ENCODE data around the gene TNFAIP3.
"Not testable (repeated sequence)": the region's sequence is repeated elsewhere in the genome, so short reads cannot be mapped to it uniquely, and the experiment has no call there.

Gene TNFAIP3

DNA sequence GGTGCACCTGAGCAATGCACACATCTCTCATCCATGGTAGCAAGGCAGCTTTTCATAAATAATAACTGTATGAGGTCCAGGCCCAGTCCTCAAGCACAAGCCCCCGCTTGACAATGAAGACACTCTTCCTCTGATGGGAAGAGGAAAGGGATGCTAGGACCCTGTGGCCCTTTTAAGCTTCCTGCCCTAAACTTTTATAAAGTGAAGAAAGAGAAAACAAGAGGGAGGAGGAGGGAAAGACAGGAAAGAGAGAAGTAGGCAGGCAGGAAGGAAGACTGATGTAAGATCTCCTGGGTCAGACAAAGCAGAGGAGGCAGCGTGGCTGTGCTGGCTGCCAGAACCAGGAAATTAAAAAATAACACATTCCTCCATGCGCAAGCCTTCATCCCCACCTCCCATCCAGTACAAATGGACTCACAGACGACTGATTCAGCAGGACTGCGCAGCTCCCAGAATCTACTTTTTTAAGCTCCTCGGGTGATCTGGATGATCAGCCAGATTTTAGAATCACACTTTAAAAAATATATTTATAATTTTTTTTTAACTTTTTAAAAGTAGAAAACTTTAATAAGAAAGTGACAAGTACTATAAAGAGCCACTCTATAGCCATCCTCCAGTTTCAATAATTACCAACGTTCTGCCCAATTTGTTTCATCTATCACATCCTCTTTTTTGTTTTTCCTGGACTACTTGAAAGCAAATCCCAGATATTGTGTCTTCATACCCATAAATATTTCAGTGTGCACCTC, 16.5 kb downstream of the TNFAIP3 start:
- Histone ChIP-seq H3K27me3 (ENCODE audit: control insufficient read depth in 1 of 2, insufficient read depth in 2 of 2, low read length in 2 of 2) (no peaks in the 10 kb centered on the region), H3K4me3 (ENCODE audit: low read depth in 1 of 2, low read length in 2 of 2) (no peak overlapping the region), H3K36me3 (ENCODE audit: control insufficient read depth in 1 of 2, insufficient read depth in 2 of 2, low read length in 2 of 2) (peaks cover 40 to 47% of the 10 kb centered on the region in 2 donors), H3K4me1 (ENCODE audit: control insufficient read depth in 1 of 2, insufficient read depth in 2 of 2, low read length in 2 of 2) (no peaks in the 10 kb centered on the region), H3K9me3 (ENCODE audit: control insufficient read depth in 1 of 2, low read length in 2 of 2) (no peaks in the 10 kb centered on the region), H3K27ac (ENCODE audit: low read depth, low read length) (no peak overlapping the region), H3K9ac (ENCODE audit: low read depth in 1 of 2, low read length in 2 of 2) (no peak overlapping the region)

DNA sequence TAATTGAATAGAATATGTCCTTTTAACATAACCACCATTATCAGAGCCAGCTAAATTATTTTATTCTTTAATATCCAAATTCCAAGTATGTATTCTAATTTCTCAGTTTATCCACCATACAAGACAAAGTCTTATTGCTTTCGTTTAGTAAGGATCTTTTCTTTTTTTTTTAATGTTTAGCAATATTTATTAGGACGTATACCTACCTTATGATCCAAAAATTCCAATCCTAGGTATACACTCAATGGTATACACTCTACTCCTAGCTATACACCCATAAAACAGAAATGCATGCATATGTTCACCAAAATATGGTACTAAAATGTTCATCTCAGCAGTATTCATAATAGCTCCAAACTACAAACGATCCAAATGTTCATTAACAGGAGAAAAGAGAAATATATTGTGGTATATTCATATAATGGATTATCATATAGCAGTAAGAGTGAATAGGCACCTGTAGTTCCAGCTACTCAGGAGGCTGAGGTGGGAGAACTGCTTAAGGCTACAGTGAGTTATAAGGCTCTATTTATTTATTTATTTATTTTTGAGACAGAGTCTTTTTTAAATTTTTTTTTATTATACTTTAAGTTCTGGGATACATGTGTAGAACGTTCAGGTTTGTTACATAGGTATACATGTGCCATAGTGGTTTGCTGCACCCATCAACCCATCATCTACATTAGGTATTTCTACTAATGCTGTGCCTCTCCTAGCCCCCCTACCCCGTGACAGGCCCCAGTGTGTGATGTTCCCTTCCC, 17.3 kb downstream of the TNFAIP3 start:
- Histone ChIP-seq H3K27me3 (ENCODE audit: control insufficient read depth in 1 of 2, insufficient read depth in 2 of 2, low read length in 2 of 2) (no peaks in the 10 kb centered on the region), H3K27ac (ENCODE audit: low read depth, low read length) (no peak overlapping the region)

DNA sequence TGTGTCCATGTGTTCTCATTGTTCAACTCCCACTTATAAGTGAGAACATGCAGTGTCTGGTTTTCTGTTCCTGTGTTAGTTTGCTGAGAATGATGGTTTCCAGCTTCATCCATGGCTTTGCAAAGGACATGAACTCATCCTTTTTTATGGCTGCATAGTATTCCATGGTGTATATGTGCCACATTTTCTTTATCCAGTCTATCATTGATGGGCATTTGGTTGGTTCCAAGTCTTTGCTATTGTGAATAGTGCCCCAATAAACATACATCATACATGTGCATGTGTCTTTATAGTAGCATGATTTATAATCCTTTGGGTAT, 17.8 kb downstream of the TNFAIP3 start:
- not testable (repeated sequence) for H3K27me3 ChIP-seq (ENCODE audit: control insufficient read depth in 1 of 2, insufficient read depth in 2 of 2, low read length in 2 of 2); H3K4me3 ChIP-seq (ENCODE audit: low read depth in 1 of 2, low read length in 2 of 2); H3K9ac ChIP-seq (ENCODE audit: low read depth in 1 of 2, low read length in 2 of 2); H3K27ac ChIP-seq (ENCODE audit: low read depth, low read length); H3K4me1 ChIP-seq (ENCODE audit: control insufficient read depth in 1 of 2, insufficient read depth in 2 of 2, low read length in 2 of 2); H3K9me3 ChIP-seq (ENCODE audit: control insufficient read depth in 1 of 2, low read length in 2 of 2)
- peaks cover 28 to 34% of the 10 kb centered on the region in 2 donors for H3K36me3 ChIP-seq (ENCODE audit: control insufficient read depth in 1 of 2, insufficient read depth in 2 of 2, low read length in 2 of 2)

More for the DNA sequence above, 17.3 kb downstream of the TNFAIP3 start:
- Histone ChIP-seq H3K9me3 (ENCODE audit: control insufficient read depth in 1 of 2, low read length in 2 of 2) (no peaks in the 10 kb centered on the region), H3K4me1 (ENCODE audit: control insufficient read depth in 1 of 2, insufficient read depth in 2 of 2, low read length in 2 of 2) (no peaks in the 10 kb centered on the region), H3K4me3 (ENCODE audit: low read depth in 1 of 2, low read length in 2 of 2) (no peak overlapping the region), H3K9ac (ENCODE audit: low read depth in 1 of 2, low read length in 2 of 2) (no peak overlapping the region), H3K36me3 (ENCODE audit: control insufficient read depth in 1 of 2, insufficient read depth in 2 of 2, low read length in 2 of 2) (peaks cover 33 to 39% of the 10 kb centered on the region in 2 donors)

DNA sequence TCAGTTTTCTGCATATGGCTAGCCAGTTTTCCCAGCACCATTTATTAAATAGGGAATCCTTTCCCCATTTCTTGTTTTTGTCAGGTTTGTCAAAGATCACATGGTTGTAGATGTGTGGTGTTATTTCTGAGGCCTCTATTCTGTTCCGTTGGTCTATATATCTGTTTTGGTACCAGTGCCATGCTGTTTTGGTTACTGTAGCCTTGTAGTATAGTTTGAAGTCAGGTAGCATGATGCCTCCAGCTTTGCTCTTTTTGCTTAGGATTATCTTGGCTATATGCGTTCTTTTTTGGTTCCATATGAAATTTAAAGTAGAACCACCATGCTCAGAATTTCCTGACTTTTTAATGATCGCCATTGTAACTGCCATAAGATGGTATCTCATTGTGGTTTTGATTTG, 19.2 kb downstream of the TNFAIP3 start:
- H3K4me3 ChIP-seq (ENCODE audit: low read depth in 1 of 2, low read length in 2 of 2); H3K27me3 ChIP-seq (ENCODE audit: control insufficient read depth in 1 of 2, insufficient read depth in 2 of 2, low read length in 2 of 2); H3K27ac ChIP-seq (ENCODE audit: low read depth, low read length); H3K4me1 ChIP-seq (ENCODE audit: control insufficient read depth in 1 of 2, insufficient read depth in 2 of 2, low read length in 2 of 2); H3K9me3 ChIP-seq (ENCODE audit: control insufficient read depth in 1 of 2, low read length in 2 of 2); H3K9ac ChIP-seq (ENCODE audit: low read depth in 1 of 2, low read length in 2 of 2): not testable (repeated sequence)
- peaks cover 14 to 20% of the 10 kb centered on the region in 2 donors for H3K36me3 ChIP-seq (ENCODE audit: control insufficient read depth in 1 of 2, insufficient read depth in 2 of 2, low read length in 2 of 2)

DNA sequence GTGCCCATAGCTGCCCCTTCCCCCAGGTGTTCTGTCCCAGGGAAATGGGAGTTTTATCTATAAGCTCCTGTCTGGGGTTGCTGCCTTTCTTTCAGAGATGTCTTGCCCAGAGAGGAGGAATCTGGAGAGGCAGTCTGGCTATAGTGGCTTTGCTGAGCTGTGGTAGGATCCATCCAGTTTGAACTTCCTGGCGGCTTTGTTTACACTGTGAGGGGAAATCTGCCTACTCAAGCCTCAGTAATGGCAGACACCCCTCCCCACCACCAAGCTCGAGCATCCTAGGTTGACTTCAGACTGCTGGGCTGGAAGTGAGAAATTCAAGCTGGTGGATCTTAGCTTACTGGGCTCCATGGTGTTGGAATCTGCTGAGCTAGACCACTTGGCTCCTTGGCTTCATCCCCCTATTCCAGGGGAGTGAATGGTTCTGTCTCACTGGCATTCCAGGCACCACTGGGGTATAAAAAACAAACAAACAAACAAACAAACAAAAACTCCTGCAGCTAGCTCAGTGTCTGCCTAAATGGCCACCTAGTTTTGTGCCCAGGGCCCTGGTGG, 24.0 kb downstream of the TNFAIP3 start:
- Histone ChIP-seq H3K27me3 (ENCODE audit: control insufficient read depth in 1 of 2, insufficient read depth in 2 of 2, low read length in 2 of 2) (no peaks in the 10 kb centered on the region), H3K27ac (ENCODE audit: low read depth, low read length) (no peak overlapping the region), H3K9ac (ENCODE audit: low read depth in 1 of 2, low read length in 2 of 2) (no peak overlapping the region), H3K4me1 (ENCODE audit: control insufficient read depth in 1 of 2, insufficient read depth in 2 of 2, low read length in 2 of 2) (no peaks in the 10 kb centered on the region), H3K36me3 (ENCODE audit: control insufficient read depth in 1 of 2, insufficient read depth in 2 of 2, low read length in 2 of 2) (no peaks in the 10 kb centered on the region), H3K9me3 (ENCODE audit: control insufficient read depth in 1 of 2, low read length in 2 of 2) (no peaks in the 10 kb centered on the region), H3K4me3 (ENCODE audit: low read depth in 1 of 2, low read length in 2 of 2) (no peak overlapping the region)

DNA sequence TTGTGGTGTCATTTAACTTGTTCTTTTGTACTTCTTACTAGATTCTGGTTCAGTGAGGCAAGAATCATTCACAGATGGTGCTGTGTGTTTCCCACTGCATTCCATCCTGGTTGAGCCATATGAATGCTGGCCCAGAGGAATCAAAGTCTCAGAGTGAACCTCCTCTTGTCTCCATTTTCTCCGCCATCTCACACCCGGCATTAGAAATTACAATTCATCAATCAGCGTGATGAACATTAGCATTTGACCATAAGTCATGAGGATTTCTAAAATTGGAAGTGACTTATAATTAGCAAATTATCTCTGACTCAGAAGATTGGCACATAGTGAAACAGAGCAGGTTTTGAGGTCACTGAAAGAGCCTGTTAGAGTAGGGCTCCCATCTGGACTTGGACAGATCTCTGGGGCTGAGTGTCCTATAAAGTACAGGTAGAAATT, 25.2 kb downstream of the TNFAIP3 start:
- H3K9me3 ChIP-seq (ENCODE audit: control insufficient read depth in 1 of 2, low read length in 2 of 2): no peaks in the 10 kb centered on the region
- H3K4me1 ChIP-seq (ENCODE audit: control insufficient read depth in 1 of 2, insufficient read depth in 2 of 2, low read length in 2 of 2): no peaks in the 10 kb centered on the region
- H3K27me3 ChIP-seq (ENCODE audit: control insufficient read depth in 1 of 2, insufficient read depth in 2 of 2, low read length in 2 of 2): no peaks in the 10 kb centered on the region
- no peak overlapping the region for H3K9ac ChIP-seq (ENCODE audit: low read depth in 1 of 2, low read length in 2 of 2)
- no peak overlapping the region for H3K27ac ChIP-seq (ENCODE audit: low read depth, low read length)
- H3K36me3 ChIP-seq (ENCODE audit: control insufficient read depth in 1 of 2, insufficient read depth in 2 of 2, low read length in 2 of 2): no peaks in the 10 kb centered on the region
- no peak overlapping the region for H3K4me3 ChIP-seq (ENCODE audit: low read depth in 1 of 2, low read length in 2 of 2)

DNA sequence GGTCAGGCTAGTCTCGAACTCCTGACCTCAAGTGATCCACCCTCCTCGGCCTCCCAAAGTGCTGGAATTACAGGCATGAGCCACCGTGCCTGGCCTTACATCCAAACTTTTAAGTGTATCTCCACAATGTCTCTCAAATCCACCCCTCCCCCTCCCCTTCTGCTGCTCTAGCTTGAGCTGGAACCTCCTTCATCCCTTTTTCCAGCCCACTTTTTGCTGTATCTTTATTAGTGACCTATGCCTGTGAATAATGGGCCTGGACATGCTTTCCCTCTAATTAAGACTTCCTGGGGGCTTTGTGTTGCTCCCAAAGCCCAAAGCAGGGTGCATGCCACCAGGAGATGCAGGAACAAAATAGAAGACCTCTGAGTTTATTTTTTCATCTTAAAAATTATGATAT, 26.1 kb downstream of the TNFAIP3 start:
- Histone ChIP-seq H3K4me1 (ENCODE audit: control insufficient read depth in 1 of 2, insufficient read depth in 2 of 2, low read length in 2 of 2) (no peaks in the 10 kb centered on the region), H3K36me3 (ENCODE audit: control insufficient read depth in 1 of 2, insufficient read depth in 2 of 2, low read length in 2 of 2) (no peaks in the 10 kb centered on the region), H3K9me3 (ENCODE audit: control insufficient read depth in 1 of 2, low read length in 2 of 2) (no peaks in the 10 kb centered on the region), H3K27me3 (ENCODE audit: control insufficient read depth in 1 of 2, insufficient read depth in 2 of 2, low read length in 2 of 2) (no peaks in the 10 kb centered on the region), H3K4me3 (ENCODE audit: low read depth in 1 of 2, low read length in 2 of 2) (no peak overlapping the region), H3K9ac (ENCODE audit: low read depth in 1 of 2, low read length in 2 of 2) (no peak overlapping the region), H3K27ac (ENCODE audit: low read depth, low read length) (no peak overlapping the region)

DNA sequence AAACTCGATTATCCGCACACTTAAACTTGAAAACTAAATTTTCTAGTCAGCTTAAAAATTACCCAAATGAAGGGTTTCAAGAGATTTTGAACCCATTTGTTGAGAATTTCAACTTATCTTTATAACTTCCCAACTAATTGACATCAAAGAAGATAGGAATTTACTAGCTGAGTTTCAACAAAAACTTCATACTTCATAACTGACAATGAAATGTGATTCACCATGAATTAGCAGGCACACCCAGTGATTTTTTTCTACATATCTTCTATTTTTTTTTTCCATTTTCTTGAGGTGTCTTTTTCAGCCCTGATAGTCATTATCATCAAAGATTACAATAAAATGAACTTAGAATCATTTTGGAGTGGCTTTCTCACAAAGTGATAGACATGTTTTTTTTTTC, 26.7 kb downstream of the TNFAIP3 start:
- Histone ChIP-seq H3K27me3 (ENCODE audit: control insufficient read depth in 1 of 2, insufficient read depth in 2 of 2, low read length in 2 of 2) (no peaks in the 10 kb centered on the region), H3K27ac (ENCODE audit: low read depth, low read length) (no peak overlapping the region), H3K4me1 (ENCODE audit: control insufficient read depth in 1 of 2, insufficient read depth in 2 of 2, low read length in 2 of 2) (no peaks in the 10 kb centered on the region), H3K9ac (ENCODE audit: low read depth in 1 of 2, low read length in 2 of 2) (no peak overlapping the region), H3K4me3 (ENCODE audit: low read depth in 1 of 2, low read length in 2 of 2) (no peak overlapping the region), H3K9me3 (ENCODE audit: control insufficient read depth in 1 of 2, low read length in 2 of 2) (no peaks in the 10 kb centered on the region), H3K36me3 (ENCODE audit: control insufficient read depth in 1 of 2, insufficient read depth in 2 of 2, low read length in 2 of 2) (no peaks in the 10 kb centered on the region)

DNA sequence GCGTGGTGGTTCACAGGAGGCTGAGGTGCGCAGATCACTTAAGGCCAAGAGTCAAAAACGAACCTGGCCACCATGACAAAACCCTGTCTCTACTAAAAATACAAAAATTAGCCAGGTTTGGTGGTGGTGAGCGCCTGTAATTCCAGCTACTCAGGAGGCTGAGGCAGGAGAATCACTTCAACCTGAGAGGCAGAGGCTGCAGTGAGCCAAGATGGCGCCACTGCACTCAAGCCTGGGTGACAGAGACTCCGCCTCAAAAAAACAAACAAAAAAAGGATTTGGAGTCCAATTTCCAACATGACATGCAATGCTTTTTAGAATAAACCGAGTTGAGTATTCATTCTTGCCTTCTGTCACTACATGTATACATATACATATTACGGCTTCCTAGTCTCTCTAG, 27.3 kb downstream of the TNFAIP3 start:
- not testable (repeated sequence) for H3K4me3 ChIP-seq (ENCODE audit: low read depth in 1 of 2, low read length in 2 of 2); H3K4me1 ChIP-seq (ENCODE audit: control insufficient read depth in 1 of 2, insufficient read depth in 2 of 2, low read length in 2 of 2); H3K9ac ChIP-seq (ENCODE audit: low read depth in 1 of 2, low read length in 2 of 2); H3K27me3 ChIP-seq (ENCODE audit: control insufficient read depth in 1 of 2, insufficient read depth in 2 of 2, low read length in 2 of 2); H3K27ac ChIP-seq (ENCODE audit: low read depth, low read length); H3K36me3 ChIP-seq (ENCODE audit: control insufficient read depth in 1 of 2, insufficient read depth in 2 of 2, low read length in 2 of 2); H3K9me3 ChIP-seq (ENCODE audit: control insufficient read depth in 1 of 2, low read length in 2 of 2)

DNA sequence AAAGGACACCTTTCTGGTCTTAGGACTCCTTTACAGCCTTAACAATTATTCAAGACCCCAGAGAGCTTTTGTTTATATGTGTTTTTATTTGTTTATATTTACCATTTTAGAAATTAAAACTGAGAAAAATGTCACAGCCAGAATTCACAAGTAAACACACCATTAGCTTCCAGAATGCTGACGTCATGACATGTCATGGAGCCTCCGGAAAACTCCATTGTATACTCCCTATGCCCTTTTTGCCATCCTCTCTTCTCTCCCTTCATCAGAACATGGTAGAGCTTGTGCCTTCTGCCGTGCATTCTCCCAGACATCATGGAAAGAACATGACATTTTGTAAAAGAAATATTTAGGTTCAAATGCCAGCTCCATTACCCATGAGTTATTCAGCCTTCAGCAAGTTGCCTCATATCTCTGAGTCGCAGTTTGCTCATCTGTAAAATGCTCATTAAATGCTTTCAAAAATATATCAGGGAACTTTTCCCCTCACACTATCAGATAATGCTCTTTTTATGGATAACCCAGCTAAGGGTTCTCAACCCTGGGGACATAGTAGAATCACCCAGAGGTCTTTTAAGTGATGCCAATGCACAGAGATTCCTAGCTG, 27.8 kb downstream of the TNFAIP3 start:
- Histone ChIP-seq H3K27ac (ENCODE audit: low read depth, low read length) (no peak overlapping the region), H3K9ac (ENCODE audit: low read depth in 1 of 2, low read length in 2 of 2) (no peak overlapping the region), H3K27me3 (ENCODE audit: control insufficient read depth in 1 of 2, insufficient read depth in 2 of 2, low read length in 2 of 2) (no peaks in the 10 kb centered on the region), H3K4me1 (ENCODE audit: control insufficient read depth in 1 of 2, insufficient read depth in 2 of 2, low read length in 2 of 2) (no peaks in the 10 kb centered on the region), H3K4me3 (ENCODE audit: low read depth in 1 of 2, low read length in 2 of 2) (no peak overlapping the region), H3K36me3 (ENCODE audit: control insufficient read depth in 1 of 2, insufficient read depth in 2 of 2, low read length in 2 of 2) (no peaks in the 10 kb centered on the region), H3K9me3 (ENCODE audit: control insufficient read depth in 1 of 2, low read length in 2 of 2) (no peaks in the 10 kb centered on the region)
